Lung (tissue), 12 donors: Measurements from ENCODE around the gene DOK7. TPM values are rescaled to one million over a fixed set of nuclear protein-coding genes. Genes with fewer than 3 reads are reported as not detected.

ENCODE experiments used
- ATAC-seq: fragments of 200-7000 bp; cut with Tn5 transposase; one replicate; pipeline ENCODE4 v1.9.1; 2020; ENCODE audit warnings: moderate number of reproducible peaks; ENCODE audit not compliant: insufficient read depth, low FRiP score
- DNase-seq, 3 donors: peaks; one replicate each; pipeline ENCODE4 v3.0.0-alpha.2; 2013 to 2017
- H3K27ac ChIP-seq, 2 donors: one replicate each; pipeline ENCODE4 v1.5.1; 2013; ENCODE audit warnings: mild to moderate bottlenecking in 2 of 2, moderate library complexity in 2 of 2, control low read depth in 1 of 2, inconsistent platforms in 1 of 2, low read depth in 1 of 2, low read length in 1 of 2
- H3K27me3 ChIP-seq, 3 donors: one replicate each; pipeline ENCODE4 v1.5.1; 2013; ENCODE audit warnings: low read length in 2 of 3; ENCODE audit not compliant: control insufficient read depth in 3 of 3, insufficient read depth in 3 of 3
- H3K36me3 ChIP-seq, 4 donors: one replicate each; pipeline ENCODE4 v1.5.1; 2013; ENCODE audit warnings: low read length in 4 of 4, mild to moderate bottlenecking in 1 of 4, moderate library complexity in 1 of 4; ENCODE audit not compliant: control insufficient read depth in 4 of 4, insufficient read depth in 4 of 4
- H3K4me1 ChIP-seq, 5 donors: one replicate each; pipeline ENCODE4 v1.5.1; 2013; ENCODE audit warnings: low read length in 5 of 5, mild to moderate bottlenecking in 2 of 5, moderate library complexity in 1 of 5; ENCODE audit not compliant: control insufficient read depth in 5 of 5, insufficient read depth in 5 of 5
- H3K4me3 ChIP-seq: one replicate; pipeline ENCODE4 v1.5.1; 2013; ENCODE audit warnings: mild to moderate bottlenecking, control low read depth, moderate library complexity
- H3K9ac ChIP-seq, 2 donors: one replicate each; pipeline ENCODE4 v1.5.1; 2013; ENCODE audit warnings: low read length in 2 of 2, control low read depth in 1 of 2; ENCODE audit not compliant: insufficient read depth in 1 of 2
- H3K9me3 ChIP-seq, 4 donors: one replicate each; pipeline ENCODE4 v1.5.1; 2013; ENCODE audit warnings: low read length in 3 of 4, mild to moderate bottlenecking in 1 of 4, moderate library complexity in 1 of 4; ENCODE audit not compliant: control insufficient read depth in 4 of 4, insufficient read depth in 3 of 4
- CTCF ChIP-seq: IDR thresholded peaks from 2 replicates; pipeline ENCODE4 v1.5.1; 2012; ENCODE audit warnings: mild to moderate bottlenecking; ENCODE audit errors: control extremely low read depth, extremely low read depth
- WGBS, 2 donors: extraction: QIAGEN DNeasy Blood & Tissue Kit; methylation state at CpG; one replicate each; pipeline ENCODE4 v1.1.7; 2013; 5-methylcytosine and 5-hydroxymethylcytosine counted together
- polyA plus RNA-seq, 2 donors: library from polyadenylated mRNA; stranded (reverse); fragments of 200-250 nt; gene quantifications; one replicate each; pipeline ENCODE4 v1.2.1, GENCODE V29; 2013
- total RNA-seq, 2 donors: library from RNA; depleted of rRNA in 1 of 2; stranded (reverse); fragments of >200 nt in 1 of 2; gene quantifications; one replicate each; pipeline ENCODE4 v1.2.1, GENCODE V29; 2014 to 2021
- donor health status: control.
- donor health status: control.
- donor health status: Bipolar disorder and iron deficiency.
- donor health status: healthy.
- donor health status: DM: yes; HTN: yes; CAD: no.

DOK7 gene
- total and polyA plus RNA-seq, 4 donors, result 0.53 to 2.7 (median 1.4) TPM

GRCh38 chr4:3472411-3473141 is 9.5 kb downstream of the DOK7 start:
- no peaks in the 10 kb centered on the region for H3K36me3 ChIP-seq
- H3K4me3 ChIP-seq, result no peak overlapping the region
- H3K9ac ChIP-seq, result no peak overlapping the region
- no peak for TF ChIP-seq CTCF
- DNase-seq (no peak), ATAC-seq (no peak)
- peaks cover 0 to 1% (median 0%) of the 10 kb centered on the region in 4 donors for H3K9me3 ChIP-seq
- 93% methylated on average over 27 of the region's 27 CpGs for WGBS, 2 donors
- no peaks in the 10 kb centered on the region for H3K4me1 ChIP-seq
- H3K27me3 ChIP-seq, result no peaks in the 10 kb centered on the region
- peak overlapping the region in 1 of 2 donors; percentile 10 for H3K27ac ChIP-seq

- H3K4me3 ChIP-seq, result no peak overlapping the region
- no peak for DNase-seq
- H3K4me1 ChIP-seq, result no peaks in the 10 kb centered on the region
- peaks cover 0 to 1% (median 0%) of the 10 kb centered on the region in 4 donors for H3K9me3 ChIP-seq
- no peak overlapping the region for H3K9ac ChIP-seq
- ATAC-seq, result no peak
- no peak for TF ChIP-seq CTCF
- WGBS, 2 donors, result 88 to 89% methylated on average over 41 of the region's 41 CpGs
- no peaks in the 10 kb centered on the region for H3K27me3 ChIP-seq
- peak overlapping the region in 1 of 2 donors; percentile 10 for H3K27ac ChIP-seq
- H3K36me3 ChIP-seq, result no peaks in the 10 kb centered on the region
Observed at GRCh38 chr4:3473181-3473950, 10.3 kb downstream of the DOK7 start.

- Histone ChIP-seq H3K9me3 (no peaks in the 10 kb centered on the region), H3K4me3 (no peak overlapping the region), H3K4me1 (no peaks in the 10 kb centered on the region), H3K27ac (no peak overlapping the region), H3K36me3 (no peaks in the 10 kb centered on the region), H3K9ac (no peak overlapping the region), H3K27me3 (no peaks in the 10 kb centered on the region)
- 83 to 91% methylated on average over 13 of the region's 13 CpGs for WGBS, 2 donors
- no peak for DNase-seq
- ATAC-seq, result no peak
- no peak for TF ChIP-seq CTCF
Observed at GRCh38 chr4:3473996-3474765, 11.1 kb downstream of the DOK7 start.
